Dermis microvascular lymphatic vessel endothelial cell (primary cell): ENCODE results near the gene OR13C8. TPM values are rescaled to one million over a fixed set of nuclear protein-coding genes. Genes with fewer than 3 reads are reported as not detected.
"Not testable (repeated sequence)": the region's sequence is repeated elsewhere in the genome, so short reads cannot be mapped to it uniquely, and the experiment has no call there.

Experiments used
- DNase-seq, 2 donors: peaks; one replicate each; pipeline versions ENCODE4 v3.0.0 to v3.0.0-alpha.2; 2010; ENCODE audit warnings: low read depth in 2 of 2
- total RNA-seq: library from RNA; depleted of rRNA; stranded (reverse); fragments of >200 nt; gene quantifications from 2 replicates; pipeline ENCODE4 v1.2.1, GENCODE V29; 2014

The OR13C8 gene
- total RNA-seq, result not detected in 2 replicates

- DNase-seq, result no peak
Observed at GRCh38 chr9:104568868-104569267, at the start of gene OR13C8. Gene OR13C8 (plus strand): TSS chr9:104569168. CDS start chr9:104569168, 0 bp downstream.

GRCh38 chr9:104520241-104520640, 48.7 kb upstream of the OR13C8 start:
- not testable (repeated sequence) for DNase-seq

- no peak for DNase-seq
Observed at GRCh38 chr9:104527109-104527508, 41.9 kb upstream of the OR13C8 start, which contains the start of gene OR13C4. Gene OR13C4 (minus strand): TSS chr9:104527209. CDS start chr9:104527209, 0 bp downstream.

GRCh38 chr9:104536756-104537155, 32.2 kb upstream of the OR13C8 start, which contains the start of gene OR13C3:
Gene OR13C3 (minus strand): TSS chr9:104536856. CDS start chr9:104536723, 133 bp downstream.
- no peak for DNase-seq

GRCh38 chr9:104539275-104539674, 29.7 kb upstream of the OR13C8 start:
- no peak for DNase-seq

GRCh38 chr9:104544644-104545043, 24.3 kb upstream of the OR13C8 start:
- no peak for DNase-seq

- DNase-seq, result no peak
Observed at GRCh38 chr9:104553261-104553660, 15.7 kb upstream of the OR13C8 start.

GRCh38 chr9:104555521-104555920, 13.4 kb upstream of the OR13C8 start:
- DNase-seq, result no peak

- no peak for DNase-seq
Observed at GRCh38 chr9:104556830-104557634, 11.9 kb upstream of the OR13C8 start.

GRCh38 chr9:104564358-104564757, 4.6 kb upstream of the OR13C8 start:
- DNase-seq, result no peak

GRCh38 chr9:104572612-104573011, 3.6 kb downstream of the OR13C8 start:
- DNase-seq, result no peak

GRCh38 chr9:104575456-104575855, 6.5 kb downstream of the OR13C8 start:
- DNase-seq, result no peak

- no peak for DNase-seq
Observed at GRCh38 chr9:104577263-104577662, 8.3 kb downstream of the OR13C8 start.

- DNase-seq, result no peak
Observed at GRCh38 chr9:104580562-104580961, 11.6 kb downstream of the OR13C8 start.

- no peak for DNase-seq
Observed at GRCh38 chr9:104586496-104587180, 17.7 kb downstream of the OR13C8 start.

GRCh38 chr9:104589626-104590025, 20.7 kb downstream of the OR13C8 start:
- DNase-seq, result no peak

- not testable (repeated sequence) for DNase-seq
Observed at GRCh38 chr9:104598749-104599148, 29.8 kb downstream of the OR13C8 start.

GRCh38 chr9:104599313-104599712, 30.3 kb downstream of the OR13C8 start, which contains the start of gene OR13C5:
Gene OR13C5 (minus strand): TSS chr9:104599413. CDS start chr9:104599413, 0 bp downstream.
- DNase-seq, result not testable (repeated sequence)

- DNase-seq, result no peak
Observed at GRCh38 chr9:104604801-104605200, 35.8 kb downstream of the OR13C8 start.

- DNase-seq, result not testable (repeated sequence)
Observed at GRCh38 chr9:104605527-104605926, 36.6 kb downstream of the OR13C8 start, which contains the start of gene OR13C2. Gene OR13C2 (minus strand): TSS chr9:104605627. CDS start chr9:104605627, 0 bp downstream.

- DNase-seq, result no peak
Observed at GRCh38 chr9:104606152-104606551, 37.2 kb downstream of the OR13C8 start.

GRCh38 chr9:104608336-104608735, 39.4 kb downstream of the OR13C8 start:
- DNase-seq, result no peak
